ENCODE data around the gene SGSH.

Gene SGSH

DNA sequence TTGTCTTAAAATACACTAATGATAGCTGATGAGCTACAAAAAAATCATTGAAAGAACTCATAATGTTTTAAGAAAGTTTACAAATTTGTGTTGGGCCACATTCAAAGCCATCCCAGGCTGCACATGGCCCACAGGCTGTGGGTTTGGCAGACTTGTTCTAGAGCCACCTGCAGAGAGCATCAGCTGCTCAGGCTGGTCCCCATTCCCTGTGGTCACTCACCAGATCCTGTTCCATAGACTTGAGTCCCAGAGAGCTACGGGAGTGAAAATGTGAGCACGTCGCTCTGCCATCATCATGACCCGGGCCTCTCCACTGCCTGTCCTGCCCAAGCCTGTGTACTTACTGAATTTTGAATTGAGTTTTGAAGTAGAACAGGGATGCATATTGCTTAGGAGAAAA lies 7.0 kb upstream of the SGSH start:
- DNase-seq (ENCODE audit: low read depth): no peak

DNA sequence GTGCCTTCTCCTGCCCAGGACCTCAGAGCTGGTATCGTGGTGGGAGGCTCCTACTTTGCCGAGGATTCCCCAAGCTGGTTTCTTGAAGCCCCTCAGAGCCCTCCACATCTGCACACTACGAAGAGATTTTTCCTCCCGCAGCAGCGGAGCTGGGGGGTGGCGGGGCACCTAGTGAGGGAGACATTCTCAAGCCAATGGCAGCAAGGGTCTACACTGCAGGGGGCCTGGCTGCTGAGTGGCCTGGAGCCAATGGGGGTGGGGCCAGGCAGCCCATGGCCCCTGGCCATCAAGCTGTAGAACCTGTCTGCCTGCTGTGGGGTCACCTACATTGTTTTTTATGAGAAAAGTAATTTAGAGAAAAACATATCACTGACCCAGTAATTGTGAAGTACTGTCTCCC lies 5.1 kb upstream of the SGSH start:
- no peak for DNase-seq (ENCODE audit: low read depth)

DNA sequence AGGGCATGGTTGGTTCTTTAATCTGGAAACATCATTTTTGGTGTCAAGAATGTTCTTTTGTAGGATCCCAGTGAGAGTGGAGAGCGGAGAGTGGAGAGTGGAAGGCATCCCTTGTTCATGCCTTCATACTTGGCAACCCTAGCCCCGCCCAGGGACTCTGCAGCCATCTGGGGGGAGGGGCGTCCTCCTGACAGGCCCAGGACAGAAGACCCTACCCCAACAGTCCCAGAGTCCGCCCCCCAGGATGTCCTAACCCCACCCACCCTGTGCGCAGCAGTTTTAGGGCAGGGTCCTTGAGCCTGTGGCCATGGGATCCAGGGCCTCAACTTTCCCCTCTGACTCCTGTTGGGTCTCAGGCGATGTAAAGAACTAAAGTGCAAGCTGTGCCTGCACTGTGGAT lies 4.5 kb upstream of the SGSH start:
- DNase-seq (ENCODE audit: low read depth): no peak

DNA sequence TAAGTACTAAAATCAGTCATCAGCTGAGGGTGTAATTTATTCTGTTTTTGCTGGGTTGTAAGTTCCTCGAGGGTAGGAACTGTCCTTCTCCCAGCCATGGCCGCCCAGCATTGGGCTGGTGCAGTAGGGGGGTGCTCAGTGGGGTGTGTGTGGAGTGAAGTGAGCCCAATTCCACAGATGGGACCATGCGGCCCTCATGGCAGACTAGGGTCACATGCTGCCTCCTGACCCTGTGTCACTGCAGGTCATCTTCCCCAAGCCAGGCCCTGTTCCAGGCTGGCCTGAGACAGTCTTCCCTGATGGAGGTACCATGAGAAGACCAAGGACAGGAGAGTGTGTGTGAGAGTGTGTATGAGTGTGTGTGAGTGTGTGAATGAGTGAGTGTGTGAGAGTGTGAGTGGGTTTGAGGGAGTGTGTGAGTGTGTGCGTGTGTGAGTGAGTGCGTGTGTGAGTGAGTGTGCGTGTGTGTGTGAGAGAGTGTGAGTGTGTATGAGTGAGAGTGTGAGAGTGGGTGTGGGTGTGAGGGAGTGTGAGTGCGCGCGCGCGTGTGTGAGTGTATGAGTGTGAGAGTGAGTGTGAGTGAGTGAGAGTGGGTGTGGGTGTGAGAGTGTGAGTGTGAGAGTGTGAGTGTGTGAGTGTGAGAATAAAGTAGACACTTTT lies 3.8 kb upstream of the SGSH start:
- no peak for DNase-seq (ENCODE audit: low read depth)

DNA sequence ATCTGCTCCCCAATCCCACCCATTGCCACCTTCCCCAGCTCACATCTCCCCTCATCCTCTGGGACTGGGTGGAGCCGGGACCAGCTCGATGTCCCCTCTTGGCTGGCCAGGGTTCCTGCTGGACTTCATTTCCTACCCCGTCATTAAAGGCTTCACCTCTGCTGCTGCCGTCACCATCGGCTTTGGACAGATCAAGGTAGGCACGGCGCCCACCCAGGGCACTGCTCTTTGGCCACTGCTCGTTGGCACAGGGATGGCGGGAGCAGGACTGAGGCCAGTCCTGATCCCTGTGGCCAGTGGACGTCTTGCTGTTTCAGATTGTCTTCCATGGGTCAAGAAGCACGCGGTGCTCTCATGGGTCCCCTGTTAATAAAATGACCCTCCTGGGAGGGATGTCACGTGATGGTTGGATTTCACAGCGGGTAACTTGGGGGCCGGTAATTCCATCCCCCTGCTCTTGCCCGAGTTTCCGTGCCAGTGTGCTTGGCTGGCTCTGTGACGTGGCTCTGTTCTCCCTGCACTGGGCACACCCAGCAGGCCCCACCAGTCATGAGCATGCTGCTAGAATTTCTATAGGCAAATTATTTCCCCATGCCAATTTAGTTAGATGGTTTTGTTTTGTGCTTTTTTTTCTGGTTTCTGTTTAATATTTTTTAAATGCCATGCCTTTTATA lies 3.1 kb upstream of the SGSH start:
- no peak for DNase-seq (ENCODE audit: low read depth)

DNA sequence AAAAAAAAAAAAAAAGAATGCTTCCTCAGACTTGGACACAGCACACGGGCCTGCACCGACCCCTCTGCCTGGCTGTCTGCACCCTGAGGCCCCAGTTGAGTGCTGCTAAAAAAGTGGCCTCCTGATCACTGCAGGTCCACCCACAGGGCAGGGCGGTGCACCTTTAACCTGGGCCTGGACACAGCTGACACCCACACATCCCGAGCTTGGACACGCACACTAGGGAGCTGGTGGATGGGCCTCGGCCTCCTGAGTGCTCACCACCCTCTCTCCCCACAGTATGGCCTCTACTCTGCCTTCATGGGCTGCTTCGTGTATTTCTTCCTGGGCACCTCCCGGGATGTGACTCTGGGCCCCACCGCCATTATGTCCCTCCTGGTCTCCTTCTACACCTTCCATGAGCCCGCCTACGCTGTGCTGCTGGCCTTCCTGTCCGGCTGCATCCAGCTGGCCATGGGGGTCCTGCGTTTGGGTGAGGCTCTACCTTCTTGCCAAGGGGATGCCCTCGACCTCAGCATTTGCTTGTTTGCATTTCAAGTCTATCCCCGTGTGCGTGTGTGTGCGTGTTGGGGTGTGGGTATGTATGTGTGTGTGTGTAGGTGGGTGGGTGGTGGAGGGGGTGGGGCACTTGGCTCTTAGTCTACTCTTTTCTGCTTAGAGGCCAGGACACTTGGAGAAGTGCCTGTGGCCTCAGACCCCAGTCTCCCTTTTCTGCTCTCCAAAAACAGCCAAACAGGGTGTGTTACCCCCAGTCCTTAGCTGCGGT lies 2.4 kb upstream of the SGSH start:
- no peak for DNase-seq (ENCODE audit: low read depth)

DNA sequence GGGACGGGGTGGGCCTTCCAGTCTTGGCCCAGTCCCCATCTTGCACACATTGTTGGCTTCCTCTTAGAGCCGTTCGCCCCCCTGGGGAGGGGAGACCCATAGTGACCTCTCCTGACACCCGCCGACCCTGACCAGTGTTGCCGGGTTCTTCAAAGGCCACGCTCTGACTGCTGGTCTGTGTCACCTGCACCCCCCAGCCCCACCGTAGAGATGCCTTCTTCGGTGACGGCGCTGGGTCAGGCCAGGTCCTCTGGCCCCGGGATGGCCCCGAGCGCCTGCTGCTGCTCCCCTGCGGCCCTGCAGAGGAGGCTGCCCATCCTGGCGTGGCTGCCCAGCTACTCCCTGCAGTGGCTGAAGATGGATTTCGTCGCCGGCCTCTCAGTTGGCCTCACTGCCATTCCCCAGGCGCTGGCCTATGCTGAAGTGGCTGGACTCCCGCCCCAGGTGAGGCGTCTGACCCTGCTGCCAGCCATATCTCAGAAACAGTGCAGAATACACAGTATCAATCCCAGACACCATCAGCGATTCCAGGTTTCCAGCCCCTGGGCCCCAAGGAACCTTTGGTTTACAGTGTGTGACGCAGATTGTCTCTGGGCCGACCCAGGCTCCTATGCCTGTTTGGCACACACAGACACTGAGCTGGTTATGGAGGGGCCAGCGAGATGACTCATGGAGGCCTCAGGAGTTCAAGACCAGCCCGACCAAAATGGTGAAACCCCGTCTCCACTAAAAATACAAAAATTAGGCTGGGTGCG lies 1.4 kb upstream of the SGSH start:
- no peak for DNase-seq (ENCODE audit: low read depth)

DNA sequence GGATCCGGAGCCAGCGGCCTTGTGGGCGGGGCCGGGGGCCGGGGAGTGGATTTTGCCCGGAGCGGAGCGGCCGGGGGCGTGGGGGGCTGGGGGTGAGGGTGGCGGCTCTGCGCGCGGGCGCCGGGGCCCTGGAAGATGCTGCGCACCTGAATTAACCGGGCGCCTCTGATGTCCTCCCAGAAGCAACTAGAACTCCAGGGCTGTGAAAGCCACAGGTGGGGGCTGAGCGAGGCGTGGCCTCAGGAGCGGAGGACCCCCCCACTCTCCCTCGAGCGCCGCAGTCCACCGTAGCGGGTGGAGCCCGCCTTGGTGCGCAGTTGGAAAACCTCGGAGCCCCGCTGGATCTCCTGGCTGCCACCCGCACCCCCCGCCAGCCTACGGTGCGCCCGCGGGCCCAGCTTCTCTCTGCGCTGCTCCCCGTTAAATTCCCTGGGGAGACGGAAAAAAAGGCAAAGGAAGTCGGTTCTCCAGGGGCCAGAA lies 643 bp upstream of the SGSH start:
- DNase-seq (ENCODE audit: low read depth): peak; percentile 3

DNA sequence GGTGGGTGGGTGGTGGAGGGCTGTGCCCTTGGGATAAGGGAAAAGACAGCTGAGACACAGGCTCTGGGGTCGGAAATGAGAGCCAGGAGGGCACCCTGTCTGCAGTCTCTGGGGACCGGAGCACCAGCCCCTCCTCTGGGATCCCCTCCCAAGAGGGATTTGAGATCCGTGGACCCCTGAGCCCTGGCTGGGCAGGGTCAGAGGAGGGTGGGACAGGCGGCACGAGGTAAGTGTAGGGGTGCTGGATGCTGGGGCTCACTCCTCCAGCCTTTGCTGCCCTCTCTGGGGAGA lies 425 bp downstream of the SGSH start:
- DNase-seq (ENCODE audit: low read depth): no peak

DNA sequence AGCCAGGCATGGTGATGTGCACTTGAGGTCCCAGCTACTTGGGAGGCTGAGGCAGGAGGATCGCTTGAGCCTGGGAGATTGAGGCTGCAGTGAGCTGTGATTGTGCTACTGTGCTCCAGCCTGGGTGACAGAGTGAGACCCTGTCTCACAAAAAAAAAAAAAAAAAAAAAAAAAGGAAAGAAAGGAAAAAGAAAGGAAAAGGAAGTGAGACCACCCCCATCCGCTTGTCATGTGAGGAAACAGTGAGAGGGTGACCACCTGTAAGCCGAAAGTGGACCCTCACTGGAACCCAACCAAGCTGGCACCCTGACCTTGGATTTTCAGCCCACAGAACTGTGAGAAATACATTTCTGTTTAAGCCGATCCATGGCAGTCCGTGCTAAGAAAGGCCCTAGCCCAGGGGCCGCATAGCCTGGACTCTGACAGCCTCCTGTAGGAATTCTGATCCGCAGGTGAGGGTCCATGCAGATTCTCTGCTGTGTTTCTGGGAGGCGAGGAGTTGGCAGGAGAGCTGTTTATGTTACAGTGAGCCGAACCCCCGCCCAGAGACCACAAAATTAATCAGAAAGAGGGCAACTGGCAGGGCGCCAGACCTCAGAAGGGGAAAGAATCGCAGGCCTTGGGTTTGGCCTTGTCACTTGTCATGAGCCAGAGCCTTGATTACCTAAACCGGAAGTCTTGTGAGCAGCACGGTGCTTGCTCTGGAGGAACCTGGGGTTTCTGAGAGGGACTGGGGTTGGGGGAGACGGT lies 945 bp downstream of the SGSH start:
- DNase-seq (ENCODE audit: low read depth): peak; percentile 86

DNA sequence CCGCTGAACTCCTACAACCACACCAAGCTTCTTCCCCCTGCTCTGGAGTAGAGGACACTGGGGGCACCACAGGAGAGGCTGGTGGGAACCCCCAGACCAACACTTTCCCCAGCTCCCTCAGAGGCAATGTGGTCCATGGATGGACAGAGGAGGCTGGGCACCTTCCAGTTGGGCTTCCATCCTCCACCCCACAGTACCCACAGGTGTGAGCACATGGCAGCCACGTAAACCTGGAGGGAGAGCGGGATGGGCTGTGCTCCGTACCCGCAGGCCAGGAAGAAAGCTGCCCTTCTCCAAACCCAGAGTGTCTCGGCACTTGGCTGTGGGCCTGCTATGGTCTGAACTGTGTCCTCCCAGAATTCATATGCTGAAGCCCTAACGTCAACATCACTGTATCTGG lies 1.7 kb downstream of the SGSH start:
- no peak for DNase-seq (ENCODE audit: low read depth)

DNA sequence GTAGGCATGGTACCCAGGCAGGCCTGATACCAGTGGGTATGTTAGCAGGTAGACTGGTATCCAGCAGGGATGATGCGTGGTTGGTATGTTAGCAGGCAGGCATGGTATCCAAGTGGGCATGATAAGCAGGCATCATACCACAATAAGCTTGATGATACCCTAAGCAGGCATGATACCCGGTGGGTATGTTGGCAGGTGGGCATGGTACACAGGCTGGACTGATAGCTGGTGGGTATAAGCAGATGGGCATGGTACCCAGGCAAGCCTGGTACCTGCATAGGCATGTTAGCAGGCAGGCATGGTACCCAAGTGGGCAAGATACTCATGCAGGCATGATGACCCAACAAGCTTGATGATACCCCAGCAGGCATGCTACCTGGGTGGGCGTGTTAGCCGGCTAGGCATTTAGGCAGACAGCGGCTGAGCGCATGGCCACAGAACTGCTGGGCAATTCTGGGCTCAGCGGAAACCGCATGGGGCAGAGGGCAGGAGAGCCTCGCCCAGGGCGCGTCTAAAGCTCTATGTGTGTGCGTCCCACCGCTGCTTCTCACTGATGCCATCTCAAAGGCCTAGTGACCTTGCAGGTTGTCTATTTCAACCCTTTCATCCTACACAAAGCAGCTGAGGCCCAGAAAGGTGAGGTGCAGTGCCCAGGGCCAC lies 2.3 kb downstream of the SGSH start:
- no peak for DNase-seq (ENCODE audit: low read depth)

DNA sequence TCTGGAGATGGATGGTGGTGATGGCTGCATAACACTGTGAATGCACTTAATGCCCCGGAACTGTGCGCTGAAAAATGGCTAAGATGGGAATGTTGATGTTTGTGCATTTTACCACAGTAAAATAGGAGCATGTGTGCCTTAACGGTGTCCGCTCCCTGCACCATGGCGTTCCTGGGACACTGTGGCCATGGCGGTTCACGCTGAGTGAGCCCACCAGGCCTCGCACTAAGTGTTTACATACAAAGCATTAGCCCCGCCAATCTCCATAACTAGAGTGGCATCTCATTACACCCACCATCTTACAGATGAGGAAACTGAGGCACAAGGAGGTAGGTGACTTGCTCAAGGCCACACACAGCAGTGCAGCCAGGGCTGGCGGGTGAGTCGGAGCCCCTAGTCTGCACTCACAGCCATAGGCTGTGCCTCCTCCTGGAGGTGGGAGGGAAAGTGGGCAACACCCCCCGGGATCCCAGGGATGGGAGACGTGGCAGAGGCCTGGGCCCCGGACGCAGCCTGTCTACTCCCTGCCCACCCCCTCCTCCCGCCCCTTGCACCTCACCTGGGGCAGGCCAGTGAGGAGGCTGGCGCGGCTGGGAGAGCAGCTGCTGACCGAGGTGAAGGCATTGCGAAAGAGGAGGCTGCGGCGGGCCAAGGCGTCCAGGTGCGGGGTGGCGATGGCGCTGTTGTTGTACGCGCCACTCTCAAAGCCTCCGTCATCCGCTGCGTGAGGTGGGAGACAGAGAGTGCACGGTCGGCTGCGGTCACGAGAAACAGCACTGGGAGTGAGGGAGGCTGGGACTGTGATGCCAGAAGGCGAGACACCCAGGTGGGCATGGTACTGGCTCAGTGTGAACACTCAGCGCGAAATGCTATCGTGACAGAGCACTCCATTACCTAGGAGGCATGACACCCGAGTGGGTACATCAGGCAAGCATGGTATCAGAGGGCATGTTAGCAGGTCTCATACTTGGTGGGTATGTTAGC lies 3.4 kb downstream of the SGSH start:
- no peak for DNase-seq (ENCODE audit: low read depth)

DNA sequence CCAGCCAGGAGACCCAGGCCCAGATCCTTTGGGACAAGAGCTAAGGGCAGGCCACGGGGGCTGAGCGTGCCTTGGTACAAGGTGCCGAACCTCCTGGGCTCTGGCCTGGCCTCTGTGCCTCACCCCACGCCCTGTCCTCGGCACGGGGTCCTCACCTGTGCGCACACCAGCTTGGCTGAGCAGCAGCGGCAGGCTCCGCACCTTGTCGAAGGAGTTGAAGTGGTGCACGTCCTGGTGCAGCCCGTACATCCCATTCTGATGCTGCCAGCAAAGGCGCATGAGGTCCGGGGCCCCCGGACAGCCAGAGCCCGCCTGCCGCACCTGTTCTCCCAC lies 5.3 kb downstream of the SGSH start:
- DNase-seq (ENCODE audit: low read depth): no peak

DNA sequence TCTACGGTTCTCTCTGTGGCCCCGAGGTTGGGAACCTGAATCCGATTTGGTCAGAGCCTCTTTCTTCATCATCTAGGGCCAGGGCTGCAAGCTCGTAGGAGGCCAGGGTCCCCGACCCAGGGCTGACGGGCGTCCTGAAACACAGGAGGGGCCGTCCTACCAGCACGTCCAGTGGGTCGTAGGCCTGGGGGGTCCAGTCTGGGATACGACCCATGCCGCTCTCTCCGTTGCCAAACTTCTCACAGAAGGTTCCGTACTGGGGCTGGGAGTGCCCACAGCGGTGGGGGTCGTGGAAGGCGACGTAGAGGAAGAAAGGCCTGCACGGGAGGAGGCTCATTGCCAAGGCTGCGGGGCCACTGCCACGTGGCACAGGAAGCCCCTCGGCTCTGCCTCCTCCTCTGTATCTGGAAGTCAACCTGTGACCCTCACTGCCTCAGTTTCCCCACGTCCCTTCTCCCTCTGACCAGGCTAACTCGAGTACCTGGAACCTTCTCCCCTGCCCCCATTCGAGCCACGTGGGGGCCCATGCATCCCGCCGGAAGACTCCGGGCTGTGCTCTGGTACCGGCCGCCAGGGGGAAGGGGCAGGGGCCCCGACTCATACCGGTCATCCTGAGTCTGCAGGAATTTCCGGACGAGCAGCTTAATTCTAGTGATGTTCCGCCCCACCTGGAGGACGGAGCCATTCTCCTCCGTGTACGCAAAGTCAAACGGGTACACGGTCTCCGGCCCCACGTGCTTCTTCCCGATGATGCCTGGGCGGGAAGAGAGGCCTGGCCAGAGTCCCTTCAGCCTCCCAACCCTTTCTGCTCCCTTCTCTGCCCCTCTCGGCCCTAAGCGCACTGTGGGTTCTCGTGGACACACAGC lies 5.9 kb downstream of the SGSH start:
- no peak for DNase-seq (ENCODE audit: low read depth)

DNA sequence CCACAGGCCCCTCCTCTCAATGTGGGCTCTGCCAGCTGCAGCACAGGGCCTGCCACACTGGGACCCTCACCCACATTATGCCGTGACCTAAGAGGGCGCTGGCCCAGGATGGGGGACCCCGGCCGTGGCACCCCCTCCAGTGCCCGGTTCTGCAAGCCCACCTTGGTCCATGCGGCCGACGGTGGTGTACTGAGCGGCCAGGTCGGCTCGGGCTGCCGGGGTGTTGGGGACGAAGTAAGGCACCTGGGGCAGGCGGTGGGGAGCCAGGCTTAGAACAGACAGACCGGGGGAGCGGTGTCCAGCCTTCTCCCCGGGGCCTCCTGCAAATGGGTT lies 6.5 kb downstream of the SGSH start:
- no peak for DNase-seq (ENCODE audit: low read depth)

DNA sequence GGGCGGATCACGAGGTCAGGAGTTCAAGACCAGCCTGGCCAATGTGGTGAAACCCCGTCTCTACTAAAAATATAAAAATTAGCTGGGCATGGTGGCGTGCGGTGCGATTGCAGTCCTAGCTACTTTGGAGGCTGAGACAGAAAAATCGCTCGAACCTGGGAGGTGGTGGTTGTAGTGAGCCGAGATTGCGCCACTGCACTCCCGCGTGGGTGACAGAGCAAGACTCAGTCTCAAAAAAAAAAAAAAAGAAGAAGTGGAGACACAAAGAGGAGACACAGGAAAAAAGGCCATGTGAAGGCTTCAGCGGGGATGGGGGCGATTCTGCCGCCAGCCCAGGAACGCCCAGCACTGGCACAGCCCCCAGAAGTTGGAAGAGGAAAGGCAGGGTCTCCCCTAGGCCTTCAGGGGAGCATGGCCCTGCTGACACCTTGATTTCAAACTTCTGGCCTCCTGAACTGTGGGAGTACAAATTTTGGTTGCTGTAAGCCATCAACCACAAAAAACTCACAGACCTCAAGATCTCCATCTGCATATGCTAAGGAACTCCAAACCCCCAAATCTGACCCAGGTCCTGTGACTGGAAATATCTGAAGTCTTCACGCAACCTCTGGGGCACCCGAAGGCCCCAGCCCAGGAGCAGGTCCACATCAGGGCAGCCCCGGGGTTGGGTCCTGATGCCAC lies 7.0 kb downstream of the SGSH start:
- DNase-seq (ENCODE audit: low read depth): no peak

DNA sequence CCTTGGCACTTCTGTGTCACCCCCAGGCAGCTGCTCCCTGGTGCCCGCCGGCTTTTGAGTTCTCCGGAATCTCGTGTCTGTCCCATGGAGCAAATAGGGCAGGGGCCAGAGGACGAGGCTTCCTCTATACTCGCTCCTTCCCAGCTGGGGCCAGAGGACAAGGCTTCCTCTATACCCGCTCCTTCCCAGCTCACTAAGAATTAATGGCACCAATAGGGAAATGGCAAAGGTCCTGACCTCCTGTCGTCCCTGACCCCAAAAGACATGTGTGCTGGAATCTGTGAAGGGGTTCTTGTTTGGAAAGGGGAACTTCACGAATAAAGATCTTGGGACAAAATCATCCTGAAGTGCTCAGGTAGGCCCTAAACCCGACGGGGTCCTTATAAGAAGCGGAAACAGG lies 7.6 kb downstream of the SGSH start:
- no peak for DNase-seq (ENCODE audit: low read depth)

DNA sequence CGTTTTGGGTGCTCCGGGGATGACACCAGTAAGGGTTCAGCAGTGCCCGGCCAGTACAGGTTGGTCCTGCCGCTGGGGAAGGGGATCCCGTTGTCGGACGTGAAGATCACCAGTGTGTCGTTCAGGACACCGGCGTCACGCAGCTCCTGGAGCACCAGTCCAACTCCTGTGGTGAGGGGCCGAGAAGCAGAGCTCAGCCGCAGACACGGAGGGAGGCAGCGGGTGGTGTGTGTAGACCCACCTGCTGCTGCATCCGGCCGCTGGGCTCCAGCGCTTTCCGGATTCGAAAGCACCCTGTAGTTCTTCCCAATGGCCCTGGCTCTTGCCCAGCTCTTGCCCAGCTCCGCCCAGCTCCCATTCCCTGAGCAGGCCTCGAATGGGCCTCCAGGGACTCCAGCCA lies 8.0 kb downstream of the SGSH start:
- DNase-seq (ENCODE audit: low read depth): no peak
